Gastroesophageal sphincter (tissue), 4 donors: Measurements from ENCODE around the gene CLECL1. TPM values are rescaled to one million over a fixed set of nuclear protein-coding genes. Genes with fewer than 3 reads are reported as not detected.
"Not testable (repeated sequence)": the region's sequence is repeated elsewhere in the genome, so short reads cannot be mapped to it uniquely, and the experiment has no call there.

Source experiments
- ATAC-seq: fragments of 150-250 bp; one replicate; pipeline ENCODE4 v1.9.1; 2016; ENCODE audit warnings: mild to moderate bottlenecking, moderate library complexity
- H3K27ac ChIP-seq, 4 donors: fragments of 200-600 bp; sonication (generic) in 3 of 4; 1 replicate in 3 of 4; 2 replicates in 1 of 4; pipeline ENCODE4 v1.5.1; 2016 to 2019
- H3K27me3 ChIP-seq: fragments of 200-600 bp; sonication (generic); one replicate; pipeline ENCODE4 v1.5.1; 2019
- H3K36me3 ChIP-seq, 2 donors: fragments of 200-600 bp; sonication (generic); one replicate each; pipeline ENCODE4 v1.5.1; 2019; ENCODE audit warnings: control low read depth in 1 of 2
- H3K4me1 ChIP-seq, 3 donors: fragments of 200-600 bp; sonication (generic); 1 replicate in 2 of 3; 2 replicates in 1 of 3; pipeline ENCODE4 v1.5.1; 2016 to 2019; ENCODE audit warnings: control low read depth in 2 of 3
- H3K4me3 ChIP-seq, 2 donors: fragments of 200-600 bp; sonication (generic); one replicate each; pipeline ENCODE4 v1.5.1; 2019; ENCODE audit warnings: mild to moderate bottlenecking in 1 of 2, moderate library complexity in 1 of 2
- H3K9me3 ChIP-seq, 3 donors: fragments of 200-600 bp; sonication (generic); one replicate each; pipeline ENCODE4 v1.5.1; 2017 to 2019; ENCODE audit warnings: control low read depth in 2 of 3
- EP300 ChIP-seq: sonication (generic); formaldehyde crosslinking; IDR thresholded peaks from one replicate; pipeline ENCODE4 v1.6.1; 2017; ENCODE audit warnings: antibody characterized with exemption, mild to moderate bottlenecking
- POLR2A ChIP-seq, 2 donors: fragments of 450-650 bp; IDR thresholded peaks; one replicate each; pipeline ENCODE4 v1.6.1; 2017; ENCODE audit warnings: antibody characterized with exemption in 2 of 2, mild to moderate bottlenecking in 2 of 2, moderate library complexity in 1 of 2
- POLR2AphosphoS5 ChIP-seq: sonication (generic); formaldehyde crosslinking; IDR thresholded peaks from one replicate; pipeline ENCODE4 v1.6.1; 2017; ENCODE audit warnings: antibody characterized with exemption
- WGBS, 2 donors: methylation state at CpG; one replicate each; pipeline ENCODE4 v1.1.5; 2018; ENCODE audit warnings: low coverage in 1 of 2; 5-methylcytosine and 5-hydroxymethylcytosine counted together
- total RNA-seq, 4 donors: library from RNA; depleted of rRNA; stranded (reverse); fragments of >200 nt; gene quantifications; one replicate each; pipeline ENCODE4 v1.1.0, GENCODE V29; 2016
- TF ChIP-seq, protein P1 (sequence below), 4 experiments: fragments of 200-600 bp in 2 of 4; fragments of 450-650 bp in 2 of 4; sonication (generic) in 1 of 4; IDR thresholded peaks; one replicate each; pipeline ENCODE4 v1.5.1; 2017 to 2019; ENCODE audit warnings: antibody characterized with exemption in 4 of 4, mild to moderate bottlenecking in 2 of 4, moderate library complexity in 2 of 4

The CLECL1 gene
- total RNA-seq, 4 donors from 2014 or later, result not detected

DNA sequence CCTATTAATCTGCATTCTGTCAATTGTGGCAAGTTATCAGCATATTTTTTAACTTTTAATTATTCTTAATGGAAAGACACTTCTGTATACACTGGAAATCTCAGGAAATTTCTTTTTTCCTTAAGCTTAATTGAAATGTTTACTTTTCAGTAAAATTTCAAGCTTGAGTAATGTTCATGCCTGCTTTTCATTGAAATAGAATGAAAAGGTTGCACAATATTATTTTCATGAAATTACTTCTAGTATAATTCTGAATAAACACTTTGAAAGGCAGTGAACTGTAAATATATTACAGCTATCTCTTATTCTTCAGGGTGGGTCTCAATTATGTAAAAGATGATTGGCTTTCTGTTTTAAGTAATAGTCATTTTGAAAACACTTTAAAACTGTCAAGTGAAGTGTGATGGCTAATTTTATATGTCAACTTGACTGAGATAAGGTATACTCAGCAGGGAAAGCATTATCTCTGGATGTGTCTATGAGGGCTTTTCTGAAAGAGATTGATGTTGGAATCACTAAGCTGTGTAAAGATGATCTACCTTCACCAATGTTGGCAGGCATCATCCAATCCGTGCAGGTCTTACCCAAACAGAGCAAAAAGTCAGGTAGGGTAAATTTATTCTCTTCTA lies 33.5 kb downstream of the CLECL1 start:
- ATAC-seq, result no peak
- no peaks in the 10 kb centered on the region for H3K27me3 ChIP-seq
- no peak overlapping the region for H3K4me3 ChIP-seq
- no peaks in the 10 kb centered on the region for H3K4me1 ChIP-seq
- H3K9me3 ChIP-seq, result peaks cover 0 to 11% (median 0%) of the 10 kb centered on the region in 3 donors
- WGBS, 2 donors, result 50 to 57% methylated on average over 1 of the region's 1 CpG
- peaks cover 0 to 16% of the 10 kb centered on the region in 2 donors for H3K36me3 ChIP-seq
- no peak overlapping the region for H3K27ac ChIP-seq
- TF ChIP-seq, protein P1, sequence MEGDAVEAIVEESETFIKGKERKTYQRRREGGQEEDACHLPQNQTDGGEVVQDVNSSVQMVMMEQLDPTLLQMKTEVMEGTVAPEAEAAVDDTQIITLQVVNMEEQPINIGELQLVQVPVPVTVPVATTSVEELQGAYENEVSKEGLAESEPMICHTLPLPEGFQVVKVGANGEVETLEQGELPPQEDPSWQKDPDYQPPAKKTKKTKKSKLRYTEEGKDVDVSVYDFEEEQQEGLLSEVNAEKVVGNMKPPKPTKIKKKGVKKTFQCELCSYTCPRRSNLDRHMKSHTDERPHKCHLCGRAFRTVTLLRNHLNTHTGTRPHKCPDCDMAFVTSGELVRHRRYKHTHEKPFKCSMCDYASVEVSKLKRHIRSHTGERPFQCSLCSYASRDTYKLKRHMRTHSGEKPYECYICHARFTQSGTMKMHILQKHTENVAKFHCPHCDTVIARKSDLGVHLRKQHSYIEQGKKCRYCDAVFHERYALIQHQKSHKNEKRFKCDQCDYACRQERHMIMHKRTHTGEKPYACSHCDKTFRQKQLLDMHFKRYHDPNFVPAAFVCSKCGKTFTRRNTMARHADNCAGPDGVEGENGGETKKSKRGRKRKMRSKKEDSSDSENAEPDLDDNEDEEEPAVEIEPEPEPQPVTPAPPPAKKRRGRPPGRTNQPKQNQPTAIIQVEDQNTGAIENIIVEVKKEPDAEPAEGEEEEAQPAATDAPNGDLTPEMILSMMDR (IDR thresholded peaks at IDR 0.05), result no peak
- TF ChIP-seq POLR2A (IDR thresholded peaks at IDR 0.05) (no peak), EP300 (no peak), POLR2AphosphoS5 (no peak)

DNA sequence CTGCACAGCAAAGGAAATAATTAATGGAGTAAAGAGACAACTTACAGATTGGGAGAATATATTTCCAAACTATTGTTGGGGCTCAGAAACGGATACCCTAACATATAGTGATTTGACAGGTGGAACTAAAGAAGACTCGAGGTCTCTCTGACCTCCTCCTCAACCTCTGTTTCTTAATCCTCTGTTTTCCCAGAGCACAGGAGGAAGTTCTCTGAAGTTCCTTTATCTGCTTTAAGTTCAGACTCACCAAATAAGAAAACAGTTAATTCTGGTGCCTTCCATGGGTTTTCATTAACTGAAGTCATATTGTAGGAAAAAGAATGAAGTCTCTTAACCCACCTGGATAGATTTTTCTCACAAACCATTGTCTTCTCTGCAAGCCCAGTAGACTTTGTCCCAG lies 34.2 kb downstream of the CLECL1 start:
- H3K4me3 ChIP-seq, result no peak overlapping the region
- H3K27me3 ChIP-seq, result no peaks in the 10 kb centered on the region
- H3K4me1 ChIP-seq, result no peaks in the 10 kb centered on the region
- H3K27ac ChIP-seq, result no peak overlapping the region
- ATAC-seq, result no peak
- peaks cover 0 to 22% of the 10 kb centered on the region in 2 donors for H3K36me3 ChIP-seq
- TF ChIP-seq EP300, result no peak
- TF ChIP-seq, protein P1 (IDR thresholded peaks at IDR 0.05), result no peak
- TF ChIP-seq POLR2AphosphoS5, result no peak
- TF ChIP-seq POLR2A (IDR thresholded peaks at IDR 0.05), result no peak
- H3K9me3 ChIP-seq, result peaks cover 0 to 11% (median 0%) of the 10 kb centered on the region in 3 donors
- WGBS, 2 donors, result 71 to 72% methylated on average over 2 of the region's 2 CpGs

DNA sequence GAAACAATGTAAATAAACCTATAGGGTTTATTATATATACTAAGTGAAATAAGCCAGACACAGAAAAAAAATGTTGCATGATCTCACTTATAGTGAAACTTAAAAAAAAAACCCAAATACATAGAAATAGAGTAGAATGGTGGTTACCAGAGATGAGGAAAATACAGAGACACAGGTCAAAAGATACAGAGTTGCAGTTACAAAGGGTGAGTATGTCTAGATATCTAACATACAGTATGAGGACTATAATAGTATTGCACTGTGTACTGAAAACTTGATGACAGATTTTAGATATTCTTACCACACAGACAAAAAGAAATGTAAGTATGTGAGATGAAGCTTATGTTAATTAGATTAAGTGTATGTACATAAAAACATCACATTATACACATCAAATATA lies 35.3 kb downstream of the CLECL1 start:
- no peaks in the 10 kb centered on the region for H3K27me3 ChIP-seq
- no peak overlapping the region for H3K4me3 ChIP-seq
- peaks cover 0 to 11% (median 0%) of the 10 kb centered on the region in 3 donors for H3K9me3 ChIP-seq
- no peaks in the 10 kb centered on the region for H3K4me1 ChIP-seq
- H3K27ac ChIP-seq, result no peak overlapping the region
- no peak for ATAC-seq
- H3K36me3 ChIP-seq, result peaks cover 0 to 33% of the 10 kb centered on the region in 2 donors
- TF ChIP-seq, protein P1 (IDR thresholded peaks at IDR 0.05), result no peak
- TF ChIP-seq POLR2AphosphoS5 (no peak), POLR2A (IDR thresholded peaks at IDR 0.05) (no peak), EP300 (no peak)

DNA sequence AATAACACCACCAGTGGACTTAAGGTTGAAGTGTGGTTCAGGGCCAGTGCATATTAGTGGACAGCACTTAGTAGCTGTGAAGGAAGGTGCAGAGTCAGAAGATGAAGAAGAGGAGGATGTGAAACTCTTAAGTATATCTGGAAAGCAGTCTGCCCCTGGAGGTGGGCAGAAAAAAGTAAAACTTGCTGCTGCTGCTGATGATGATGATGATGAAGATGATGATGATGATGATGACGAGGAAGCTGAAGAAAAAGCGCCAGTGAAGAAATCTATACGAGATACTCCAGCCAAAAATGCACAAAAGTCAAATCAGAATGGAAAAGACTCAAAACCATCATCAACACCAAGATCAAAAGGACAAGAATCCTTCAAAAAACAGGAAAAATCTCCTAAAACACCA lies 37.2 kb downstream of the CLECL1 start:
- ATAC-seq, H3K27ac ChIP-seq, H3K4me1 ChIP-seq, H3K27me3 ChIP-seq, H3K4me3 ChIP-seq: not testable (repeated sequence)
- Histone ChIP-seq H3K9me3 (peaks cover 0 to 11% (median 0%) of the 10 kb centered on the region in 3 donors), H3K36me3 (peaks cover 0 to 53% of the 10 kb centered on the region in 2 donors)
- WGBS, 2 donors, result 93 to 100% methylated on average over 1 to 3 of the region's 3 CpGs

DNA sequence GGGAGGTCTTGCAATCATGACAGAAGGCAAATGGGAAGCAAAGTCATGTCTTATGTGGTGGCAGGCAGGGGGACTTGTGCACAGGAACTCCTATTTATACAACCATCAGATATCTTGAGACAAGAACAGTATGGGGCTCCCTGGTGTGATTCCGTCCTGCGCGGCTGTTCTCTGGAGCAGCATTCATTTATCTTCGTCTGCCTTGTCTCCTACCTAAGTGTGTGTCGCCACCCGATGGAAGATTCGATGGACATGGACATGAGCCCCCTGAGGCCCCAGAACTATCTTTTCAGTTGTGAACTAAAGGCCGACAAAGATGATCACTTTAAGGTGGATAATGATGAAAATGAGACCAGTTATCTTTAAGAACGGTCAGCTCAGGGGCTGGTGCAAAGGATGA lies 37.7 kb downstream of the CLECL1 start:
- H3K4me1 ChIP-seq, ATAC-seq, H3K27me3 ChIP-seq, H3K27ac ChIP-seq, H3K4me3 ChIP-seq: not testable (repeated sequence)
- H3K36me3 ChIP-seq, result peaks cover 0 to 55% of the 10 kb centered on the region in 2 donors
- H3K9me3 ChIP-seq, result peaks cover 0 to 12% (median 0%) of the 10 kb centered on the region in 3 donors
- WGBS, 2 donors, result 95 to 96% methylated on average over 6 to 8 of the region's 9 CpGs

DNA sequence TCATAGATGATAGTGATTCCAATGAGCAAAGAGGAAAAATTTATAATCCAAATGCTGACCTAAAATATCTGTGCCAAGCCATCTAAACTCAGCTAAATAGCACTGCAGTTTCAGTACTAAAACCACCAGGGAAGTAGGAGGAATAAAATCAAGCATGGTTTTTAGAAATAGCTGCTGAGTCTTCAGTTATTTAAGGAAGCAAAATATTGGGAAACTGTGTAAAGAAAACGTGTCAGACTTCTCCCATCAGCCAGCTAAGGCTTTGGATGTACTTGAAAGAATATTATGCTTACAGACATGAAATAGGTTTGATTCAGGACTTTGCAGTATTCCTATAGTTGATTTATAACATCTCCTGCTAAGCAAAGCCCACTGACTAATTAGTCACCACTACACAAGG lies 38.7 kb downstream of the CLECL1 start:
- ATAC-seq, result no peak
- TF ChIP-seq EP300, result no peak
- TF ChIP-seq POLR2A (IDR thresholded peaks at IDR 0.05), result no peak

More for the DNA sequence above, 38.7 kb downstream of the CLECL1 start:
- H3K4me1 ChIP-seq, result no peaks in the 10 kb centered on the region
- no peaks in the 10 kb centered on the region for H3K27me3 ChIP-seq
- 62 to 92% methylated on average over 1 of the region's 1 CpG for WGBS, 2 donors
- peaks cover 0 to 64% of the 10 kb centered on the region in 2 donors for H3K36me3 ChIP-seq
- H3K27ac ChIP-seq, result no peak overlapping the region
- peaks cover 0 to 17% (median 0%) of the 10 kb centered on the region in 3 donors for H3K9me3 ChIP-seq
- H3K4me3 ChIP-seq, result no peak overlapping the region
